Activated CD4-positive, alpha-beta memory T cell treated with anti-CD3 and anti-CD28 coated beads for 36 hours (primary cell): ENCODE results near the gene RAB37. TPM values are rescaled to one million over a fixed set of nuclear protein-coding genes. Genes with fewer than 3 reads are reported as not detected.

Source experiments
- CTCF ChIA-PET: fragments of 350-600 bp; sonication (Branson Sonifier 250); formaldehyde crosslinking; loops from one replicate; lab custom pipeline; 2021; ENCODE audit warnings: antibody characterized with exemption, inconsistent platforms; lab: Charles Lee
- POLR2A ChIA-PET: fragments of 350-600 bp; sonication (Branson Sonifier 250); formaldehyde crosslinking; loops from one replicate; lab custom pipeline; 2021; ENCODE audit warnings: antibody characterized with exemption; lab: Charles Lee
- DNase-seq: peaks from one replicate; pipeline ENCODE4 v3.0.0-alpha.2; 2020
- H3K27ac Mint-ChIP-seq: one replicate; pipeline ENCODE4 v1.8.0; 2021; ENCODE audit warnings: mixed read lengths
- H3K27me3 Mint-ChIP-seq: one replicate; pipeline ENCODE4 v1.8.0; 2021; ENCODE audit warnings: mixed read lengths
- H3K36me3 Mint-ChIP-seq: one replicate; pipeline ENCODE4 v1.8.0; 2021; ENCODE audit warnings: mixed read lengths
- H3K4me1 Mint-ChIP-seq: one replicate; pipeline ENCODE4 v1.8.0; 2021; ENCODE audit warnings: low read depth, mixed read lengths
- H3K4me3 Mint-ChIP-seq: one replicate; pipeline ENCODE4 v1.8.0; 2021; ENCODE audit warnings: mild to moderate bottlenecking, mixed read lengths
- H3K9me3 Mint-ChIP-seq: one replicate; pipeline ENCODE4 v1.8.0; 2021; ENCODE audit warnings: mixed read lengths
- intact Hi-C: fragments of 100-400 bp; cut with micrococcal nuclease; formaldehyde crosslinking; loops from one replicate; pipeline ENCODE4 v1.15.1; 2023
- total RNA-seq, 2 experiments: library from RNA; stranded (reverse); gene quantifications; one replicate each; pipeline ENCODE4 v1.2.3, GENCODE V29; 2021

The RAB37 gene
- total RNA-seq, 2 experiments from 2014 or later: 6.5 to 7.0 TPM

DNA sequence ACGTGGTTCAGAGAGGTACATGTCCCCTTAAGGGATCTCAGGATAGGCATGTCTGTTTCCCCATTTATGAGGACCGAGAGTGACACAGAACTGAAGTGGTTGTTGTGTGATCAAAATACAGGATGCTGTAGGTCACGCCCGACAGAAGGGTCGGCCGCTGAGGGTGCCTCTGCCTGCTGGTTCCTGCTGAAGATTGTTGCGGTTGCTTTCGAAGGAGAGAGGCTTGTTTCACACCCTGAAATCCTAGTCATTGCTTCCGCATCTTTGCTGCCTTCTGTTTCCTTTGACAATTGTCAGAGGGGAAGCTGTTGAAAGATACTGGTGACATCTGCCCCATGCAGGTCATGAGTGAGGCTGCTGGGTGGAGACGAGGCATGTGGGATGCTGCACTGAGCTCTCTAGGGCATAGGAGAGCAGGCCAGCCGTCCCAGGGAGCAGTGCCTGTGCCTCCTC lies 42.9 kb downstream of the RAB37 start:
- H3K36me3 Mint-ChIP-seq: peaks cover 6% of the 10 kb centered on the region
- intact Hi-C loops: loop anchor here (1.0 kb wide), 2 partner anchors 11 to 34 kb away; no protein-coding TSS in a partner anchor
- DNase-seq: peak; percentile 87
- peaks cover 79% of the 10 kb centered on the region for H3K4me1 Mint-ChIP-seq
- H3K27ac Mint-ChIP-seq: peak overlapping the region; percentile 93
- ChIA-PET CTCF (interaction anchor here (1.0 to 5.0 kb wide), 13 partner anchors 10 to 123 kb away, joined by 4 to 60 read pairs (median 5); partner anchors contain the start of gene RAB37), POLR2A (interaction anchor here (0.6 to 1.4 kb wide), 4 partner anchors 9 to 93 kb away, joined by 3 to 7 read pairs (median 4); partner anchors contain the start of gene FDXR)
- H3K27me3 Mint-ChIP-seq: no peaks in the 10 kb centered on the region
- H3K9me3 Mint-ChIP-seq: no peaks in the 10 kb centered on the region
- peak overlapping the region; percentile 54 for H3K4me3 Mint-ChIP-seq

GRCh38 chr17:74780443-74781238 lies 43.6 kb downstream of the RAB37 start:
- Mint-ChIP-seq H3K36me3 (peaks cover 6% of the 10 kb centered on the region), H3K27ac (peak overlapping the region; percentile 93), H3K4me1 (peaks cover 82% of the 10 kb centered on the region), H3K9me3 (no peaks in the 10 kb centered on the region), H3K4me3 (peak overlapping the region; percentile 38), H3K27me3 (no peaks in the 10 kb centered on the region)
- CTCF ChIA-PET: interaction anchor here (1.0 to 5.0 kb wide), 10 partner anchors 10 to 85 kb away, joined by 4 to 60 read pairs (median 5); partner anchors contain the start of gene RAB37
- intact Hi-C loops: loop anchor here (1.0 kb wide), 2 partner anchors 11 to 34 kb away; no protein-coding TSS in a partner anchor
- POLR2A ChIA-PET: interaction anchor here (0.7 to 1.4 kb wide), 4 partner anchors 11 to 93 kb away, joined by 3 to 7 read pairs (median 4); partner anchors contain the start of gene FDXR
- peak; percentile 63 for DNase-seq

DNA sequence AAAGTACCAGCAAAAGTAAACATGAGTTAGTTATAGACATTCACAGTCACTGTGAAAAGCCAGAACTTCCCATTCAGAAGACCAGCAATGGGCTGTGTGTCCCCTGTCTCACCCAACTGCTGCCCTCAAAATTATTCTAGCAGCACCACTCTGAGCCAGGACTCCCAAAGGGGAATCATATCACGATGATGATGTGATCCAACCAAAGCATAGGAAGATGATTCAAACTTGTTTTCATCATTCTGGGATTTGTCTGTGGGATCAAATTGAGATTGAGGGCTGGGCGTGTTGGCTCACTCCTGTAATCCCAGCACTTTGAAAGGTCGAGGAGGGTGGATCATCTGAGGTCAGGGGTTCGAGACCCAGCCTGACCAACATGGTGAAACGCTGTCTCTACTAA lies 45.5 kb downstream of the RAB37 start:
- Mint-ChIP-seq H3K4me3 (no peak overlapping the region), H3K36me3 (no peaks in the 10 kb centered on the region)

DNA sequence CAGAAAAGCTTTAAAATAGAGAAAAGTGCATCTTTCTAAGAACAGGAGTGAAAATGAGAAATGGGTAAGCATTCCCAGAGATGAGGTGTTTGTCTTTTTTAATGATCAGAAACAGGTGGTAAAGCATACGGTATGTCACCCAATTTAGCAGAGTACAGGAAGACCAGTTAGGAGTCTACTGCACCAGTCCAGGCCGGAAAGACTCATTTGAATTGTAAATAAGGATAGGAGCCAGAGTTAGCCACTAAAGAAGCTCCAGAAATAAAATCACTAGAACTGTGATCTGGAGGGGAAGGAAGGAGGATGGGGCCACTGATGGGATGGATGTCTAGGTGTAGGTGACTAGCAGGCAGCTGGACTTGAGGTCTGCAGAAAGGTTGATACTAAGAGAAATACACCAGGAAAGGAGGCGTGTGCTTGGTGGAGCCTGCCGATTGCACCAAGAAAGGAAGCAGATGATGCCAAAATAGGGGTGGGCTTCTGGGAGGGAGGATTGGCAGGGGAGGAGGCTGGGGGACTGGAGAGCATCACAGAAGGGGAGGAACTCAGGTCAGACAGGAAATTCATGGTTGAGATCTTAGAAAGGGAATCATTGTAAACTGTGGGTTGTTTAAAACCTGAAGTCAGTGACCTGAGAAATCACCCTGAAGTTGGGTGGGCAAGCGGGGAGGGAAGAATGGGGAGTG lies 47.2 kb downstream of the RAB37 start:
- Mint-ChIP-seq H3K36me3 (peaks cover 6% of the 10 kb centered on the region), H3K4me1 (peaks cover 69% of the 10 kb centered on the region), H3K27me3 (no peaks in the 10 kb centered on the region), H3K4me3 (no peak overlapping the region), H3K27ac (peak overlapping the region; percentile 43), H3K9me3 (no peaks in the 10 kb centered on the region)
- no peak for DNase-seq
- ChIA-PET POLR2A (interaction anchor here (1.3 kb wide), 1 partner anchor 39 kb away, joined by 3 read pairs; no protein-coding TSS in a partner anchor), CTCF (interaction anchor here (1.0 to 3.8 kb wide), 4 partner anchors 39 to 77 kb away, joined by 3 to 16 read pairs (median 3); no protein-coding TSS in a partner anchor)
- intact Hi-C loops: no loop called here

More for the DNA sequence above, 45.5 kb downstream of the RAB37 start:
- H3K9me3 Mint-ChIP-seq: no peaks in the 10 kb centered on the region
- H3K27ac Mint-ChIP-seq: no peak overlapping the region
- DNase-seq: no peak
- intact Hi-C loops: no loop called here
- ChIA-PET POLR2A (no interaction called here), CTCF (interaction anchor here (1.1 to 5.0 kb wide), 7 partner anchors 8 to 125 kb away, joined by 3 to 60 read pairs (median 4); no protein-coding TSS in a partner anchor)
- peaks cover 81% of the 10 kb centered on the region for H3K4me1 Mint-ChIP-seq
- H3K27me3 Mint-ChIP-seq: no peaks in the 10 kb centered on the region

- Mint-ChIP-seq H3K4me1 (peaks cover 60% of the 10 kb centered on the region), H3K36me3 (peaks cover 6% of the 10 kb centered on the region), H3K9me3 (no peaks in the 10 kb centered on the region), H3K4me3 (no peak overlapping the region), H3K27ac (peak overlapping the region; percentile 35), H3K27me3 (no peaks in the 10 kb centered on the region)
- intact Hi-C loops: no loop called here
- CTCF ChIA-PET: interaction anchor here (0.6 to 3.8 kb wide), 4 partner anchors 40 to 114 kb away, joined by 3 to 16 read pairs (median 3); no protein-coding TSS in a partner anchor
- POLR2A ChIA-PET: interaction anchor here (1.2 to 1.3 kb wide), 2 partner anchors 15 to 40 kb away, joined by 3 read pairs; no protein-coding TSS in a partner anchor
- DNase-seq: peak; percentile 56
Measured at GRCh38 chr17:74785096-74785980, 48.3 kb downstream of the RAB37 start.

DNA sequence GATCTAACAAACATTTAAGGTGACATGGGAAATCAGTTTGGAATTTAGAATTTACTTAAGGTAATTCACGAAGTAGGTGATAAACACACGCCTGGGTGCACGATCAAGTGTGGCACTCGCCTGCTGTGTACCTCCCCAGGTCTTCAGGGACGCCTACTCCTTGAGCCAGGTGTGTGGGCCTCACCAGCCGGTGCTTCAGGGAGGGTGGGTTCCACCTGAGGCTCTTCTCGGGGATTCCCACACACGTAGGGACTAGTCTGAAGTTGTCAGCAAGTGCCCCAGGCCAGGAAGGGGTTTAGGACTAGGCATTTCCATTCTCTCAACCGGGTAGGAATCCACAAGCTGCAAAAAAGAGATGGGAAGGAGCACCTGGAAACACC lies 48.9 kb downstream of the RAB37 start:
- intact Hi-C loops: no loop called here
- Mint-ChIP-seq H3K36me3 (peaks cover 9% of the 10 kb centered on the region), H3K4me3 (no peak overlapping the region), H3K27ac (no peak overlapping the region), H3K4me1 (peaks cover 60% of the 10 kb centered on the region), H3K27me3 (no peaks in the 10 kb centered on the region), H3K9me3 (no peaks in the 10 kb centered on the region)
- DNase-seq: no peak
- ChIA-PET POLR2A (interaction anchor here (1.2 kb wide), 1 partner anchor 15 kb away, joined by 3 read pairs; no protein-coding TSS in a partner anchor), CTCF (interaction anchor here (0.6 to 3.8 kb wide), 4 partner anchors 41 to 129 kb away, joined by 3 to 16 read pairs (median 4); no protein-coding TSS in a partner anchor)

DNA sequence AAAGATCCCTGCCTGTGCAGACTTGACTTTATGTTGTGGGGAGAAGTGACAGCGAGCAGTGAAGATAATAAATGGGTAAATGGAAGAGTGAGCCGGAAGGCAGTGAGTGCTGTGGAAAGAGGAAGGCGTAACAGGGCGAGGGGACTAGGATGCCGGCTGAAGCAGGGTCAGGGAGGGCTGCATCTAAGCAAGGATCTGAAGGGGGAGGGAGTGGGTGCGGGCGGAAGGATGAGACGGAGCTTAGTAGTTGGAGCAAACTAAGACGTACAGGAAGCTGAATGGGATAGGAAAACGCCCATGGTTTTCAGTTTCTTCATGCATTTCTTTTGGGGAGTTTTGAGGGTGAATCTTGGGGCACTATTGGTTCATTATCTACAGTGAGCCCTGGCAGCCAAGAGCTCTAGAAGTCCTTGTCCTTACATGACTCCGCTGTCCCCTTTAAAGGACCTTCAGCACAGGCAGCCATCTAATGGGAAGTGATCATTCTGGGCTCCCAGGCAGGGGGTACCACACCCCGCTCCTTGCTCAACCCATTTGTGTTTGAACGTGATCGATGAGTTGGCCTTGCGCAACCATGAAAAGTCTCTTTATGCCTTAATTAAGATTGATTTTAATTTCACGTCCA lies 49.5 kb downstream of the RAB37 start:
- Mint-ChIP-seq H3K27ac (no peak overlapping the region), H3K4me3 (no peak overlapping the region), H3K27me3 (no peaks in the 10 kb centered on the region), H3K4me1 (peaks cover 59% of the 10 kb centered on the region), H3K9me3 (no peaks in the 10 kb centered on the region), H3K36me3 (peaks cover 10% of the 10 kb centered on the region)
- no peak for DNase-seq
- intact Hi-C loops: no loop called here
- ChIA-PET POLR2A (interaction anchor here (1.2 kb wide), 1 partner anchor 16 kb away, joined by 3 read pairs; no protein-coding TSS in a partner anchor), CTCF (interaction anchor here (0.6 to 3.8 kb wide), 4 partner anchors 41 to 129 kb away, joined by 3 to 16 read pairs (median 4); no protein-coding TSS in a partner anchor)

GRCh38 chr17:74790161-74791058 lies 53.4 kb downstream of the RAB37 start:
- H3K4me3 Mint-ChIP-seq: no peak overlapping the region
- CTCF ChIA-PET: interaction anchor here (0.6 to 4.6 kb wide), 50 partner anchors 10 to 1197 kb away, joined by 3 to 60 read pairs (median 6); partner anchors contain the start of genes FDXR, GRIN2C, MRPL58 and NAT9
- H3K9me3 Mint-ChIP-seq: no peaks in the 10 kb centered on the region
- H3K36me3 Mint-ChIP-seq: peaks cover 21% of the 10 kb centered on the region
- no peaks in the 10 kb centered on the region for H3K27me3 Mint-ChIP-seq
- POLR2A ChIA-PET: interaction anchor here (1.4 kb wide), 1 partner anchor 10 kb away, joined by 3 read pairs; no protein-coding TSS in a partner anchor
- H3K27ac Mint-ChIP-seq: peak overlapping the region; percentile 57
- intact Hi-C loops: loop anchor here (1.0 to 5.0 kb wide), 4 partner anchors 10 to 167 kb away; partner anchors contain the start of gene NAT9
- no peak for DNase-seq
- peaks cover 31% of the 10 kb centered on the region for H3K4me1 Mint-ChIP-seq

- POLR2A ChIA-PET: no interaction called here
- CTCF ChIA-PET: interaction anchor here (0.6 to 4.3 kb wide), 12 partner anchors 12 to 168 kb away, joined by 3 to 60 read pairs (median 13); no protein-coding TSS in a partner anchor
- no peak for DNase-seq
- Mint-ChIP-seq H3K27ac (no peak overlapping the region), H3K4me1 (peaks cover 15% of the 10 kb centered on the region), H3K9me3 (no peaks in the 10 kb centered on the region), H3K27me3 (no peaks in the 10 kb centered on the region), H3K36me3 (peaks cover 29% of the 10 kb centered on the region), H3K4me3 (no peak overlapping the region)
- intact Hi-C loops: loop anchor here (5.0 kb wide), 1 partner anchor 165 kb away; no protein-coding TSS in a partner anchor
Measured at GRCh38 chr17:74792586-74793105, 55.6 kb downstream of the RAB37 start.
